Caki2 (cell line): ENCODE data around the gene FOXN3. TPM values are rescaled to one million over a fixed set of nuclear protein-coding genes. Genes with fewer than 3 reads are reported as not detected.

Source experiments
- DNase-seq: peaks from one replicate; pipeline ENCODE4 v3.0.0-alpha.2; 2015; ENCODE audit warnings: low read depth
- in situ Hi-C: cut with HindIII; loops from 2 replicates; pipeline ENCODE4 v1.10.0; 2016; ENCODE audit warnings: low sequenced_read_pairs, low pct_unique_long_range_greater_than_20kb, mixed read lengths
- total RNA-seq: library from RNA; depleted of rRNA; stranded (reverse); fragments of >200 nt; shearing (Covaris generic); gene quantifications from 2 replicates; pipeline ENCODE4 v1.2.3, GENCODE V29; 2014; ENCODE audit warnings: low replicate concordance

The FOXN3 gene
- total RNA-seq, 1 experiment from 2014 or later = 3.2 TPM

DNA sequence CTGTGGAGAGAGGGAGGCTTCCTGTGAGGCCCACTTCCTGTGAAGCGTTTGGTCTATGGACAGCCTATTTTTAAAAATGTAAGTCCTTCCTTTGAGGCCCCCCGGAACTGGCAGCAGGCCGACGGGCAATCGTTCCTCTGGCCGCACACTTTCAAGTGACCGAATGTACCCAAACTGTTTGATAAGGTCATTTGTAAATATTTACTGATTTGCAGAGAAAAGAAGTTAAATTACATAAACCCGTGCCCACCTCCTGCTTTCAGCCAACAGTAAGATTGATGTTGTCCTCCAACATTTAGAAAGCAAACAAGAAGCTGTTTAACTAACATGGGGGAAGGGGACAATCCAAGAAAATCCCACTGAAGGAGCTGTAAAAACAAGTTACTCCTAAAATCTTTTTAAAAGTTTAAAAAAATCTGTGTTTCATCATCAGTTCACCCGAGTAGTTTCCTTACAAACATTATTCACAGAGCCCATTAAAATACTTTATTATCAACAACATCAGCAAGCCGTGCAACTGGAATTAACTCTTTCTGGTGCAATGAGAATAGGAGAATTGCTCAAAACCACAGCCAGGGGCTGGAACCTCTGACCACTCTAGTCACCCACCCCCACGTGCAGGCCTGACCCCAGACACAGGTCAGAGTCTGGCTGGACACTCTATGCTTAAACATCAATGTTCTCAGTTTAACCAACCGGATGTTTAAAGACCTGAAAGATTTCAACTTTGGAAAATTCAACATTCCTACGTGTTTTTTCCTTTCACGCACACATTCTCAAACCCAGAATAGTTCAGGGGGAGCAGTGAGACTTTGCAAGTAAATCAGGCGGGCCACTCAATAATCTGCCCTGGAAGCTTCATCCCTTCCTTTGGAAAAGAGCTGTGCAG lies 65.3 kb downstream of the FOXN3 start:
- no peak for DNase-seq
- in situ Hi-C loops = no loop called here

DNA sequence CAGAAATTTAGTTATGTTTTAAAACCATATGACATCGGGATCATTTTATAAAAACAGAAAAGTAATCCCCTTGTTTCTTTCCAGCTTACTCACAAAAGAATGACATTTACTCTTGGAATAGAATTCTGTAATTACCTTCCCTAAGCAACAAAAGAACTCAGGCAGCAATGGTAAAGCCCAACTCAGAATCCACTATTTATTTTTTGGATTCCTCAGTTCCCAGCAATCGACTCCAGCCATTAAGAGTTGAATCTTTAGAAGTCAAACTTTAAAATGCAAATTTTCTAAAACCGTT lies 65.9 kb downstream of the FOXN3 start:
- DNase-seq = no peak
- in situ Hi-C loops = no loop called here

DNA sequence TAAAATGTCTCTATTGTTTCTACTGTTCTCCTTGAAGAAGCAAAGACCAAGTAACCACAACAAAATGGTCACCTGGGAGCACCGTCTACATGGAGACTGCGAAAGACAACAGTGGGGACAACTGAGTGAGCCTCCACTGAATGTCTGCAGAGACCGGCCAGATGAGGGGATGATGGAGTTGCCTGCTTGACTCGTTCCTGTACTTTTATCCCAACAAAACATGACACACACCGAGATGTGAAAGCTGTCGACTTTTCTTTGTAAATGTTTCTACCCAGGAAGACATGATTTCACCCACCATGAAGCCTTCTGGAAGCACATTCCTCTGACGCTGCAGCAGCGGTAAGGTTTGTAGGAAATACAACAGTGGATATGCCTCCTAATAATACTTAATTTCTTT lies 66.9 kb downstream of the FOXN3 start:
- DNase-seq = no peak
- in situ Hi-C loops = no loop called here

DNA sequence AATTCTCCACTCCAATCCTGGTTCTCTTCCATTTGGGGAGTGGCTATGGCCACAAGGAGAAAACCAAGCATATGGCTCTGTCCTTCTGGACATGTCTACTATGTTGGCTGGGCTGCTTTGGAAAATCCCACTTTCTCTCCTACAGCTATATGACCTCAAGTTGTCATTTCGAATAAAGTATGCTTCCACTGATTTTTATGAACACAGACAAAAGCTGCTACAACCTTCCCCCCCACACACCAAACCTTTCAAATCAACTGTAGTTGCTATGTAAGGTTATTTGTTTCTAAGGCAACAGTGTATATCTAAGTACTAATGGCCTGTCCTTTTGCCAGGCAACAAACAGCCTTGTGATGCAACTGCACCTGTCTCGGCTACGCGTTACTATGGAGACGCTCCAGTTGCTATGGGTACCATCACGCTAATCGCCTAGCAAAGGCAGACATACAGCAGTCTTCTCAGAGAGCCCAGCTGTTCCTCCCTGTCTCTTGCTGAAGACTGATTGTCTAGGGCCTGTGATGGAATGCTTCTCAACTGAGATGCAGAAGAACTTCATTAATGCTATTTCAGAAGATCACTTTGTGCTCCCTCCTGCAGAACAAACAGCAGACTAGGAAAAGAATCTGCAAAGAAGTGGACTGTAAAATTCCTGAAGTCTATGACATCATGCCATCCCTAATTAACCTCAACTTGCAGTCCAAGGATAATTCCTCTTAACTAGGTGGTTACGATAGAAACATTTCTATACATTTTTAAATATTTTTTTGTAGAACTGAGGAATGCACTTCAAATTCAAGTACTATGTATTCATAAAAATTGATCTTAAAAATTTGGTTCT lies 67.6 kb downstream of the FOXN3 start:
- peak; percentile 1 for DNase-seq
- in situ Hi-C loops = no loop called here

DNA sequence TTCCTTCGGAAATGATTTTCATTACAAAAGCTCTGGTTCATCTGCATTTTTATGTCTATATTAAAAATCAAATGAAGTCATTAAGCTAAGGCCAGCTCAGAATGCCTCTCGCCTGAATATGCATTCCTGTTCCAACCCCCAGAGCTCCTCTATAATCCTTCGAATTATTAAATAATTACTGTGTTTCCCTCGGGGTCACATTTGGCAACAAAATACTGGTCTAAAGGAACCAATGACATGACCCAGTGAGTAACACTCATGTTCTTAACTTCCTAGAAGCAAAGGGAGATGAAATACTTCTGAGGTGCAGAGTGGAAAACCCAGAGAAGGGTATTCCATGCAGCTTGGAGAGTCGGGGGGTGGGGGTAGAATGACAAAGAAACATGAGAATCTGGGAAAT lies 68.3 kb downstream of the FOXN3 start:
- in situ Hi-C loops = no loop called here
- no peak for DNase-seq

DNA sequence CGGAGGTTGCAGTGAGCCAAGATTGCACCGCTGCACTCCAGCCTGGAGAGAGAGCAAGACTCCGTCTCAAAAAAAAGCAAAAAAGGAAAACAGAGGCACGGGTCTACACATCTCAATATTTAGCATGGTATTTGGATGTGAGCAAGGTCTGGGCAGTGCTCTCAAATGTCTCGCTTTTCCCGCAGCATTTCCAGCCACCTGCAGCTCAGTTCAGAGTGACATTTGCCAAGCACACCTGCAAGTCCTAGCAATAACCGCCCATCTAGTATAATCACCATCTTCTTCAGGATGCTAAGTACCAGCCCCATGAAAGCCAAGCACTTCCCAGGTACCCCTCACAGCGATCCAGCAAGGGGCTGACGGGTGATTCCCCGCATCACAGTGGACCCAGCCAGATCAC lies 69.1 kb downstream of the FOXN3 start:
- in situ Hi-C loops = no loop called here
- DNase-seq = no peak

DNA sequence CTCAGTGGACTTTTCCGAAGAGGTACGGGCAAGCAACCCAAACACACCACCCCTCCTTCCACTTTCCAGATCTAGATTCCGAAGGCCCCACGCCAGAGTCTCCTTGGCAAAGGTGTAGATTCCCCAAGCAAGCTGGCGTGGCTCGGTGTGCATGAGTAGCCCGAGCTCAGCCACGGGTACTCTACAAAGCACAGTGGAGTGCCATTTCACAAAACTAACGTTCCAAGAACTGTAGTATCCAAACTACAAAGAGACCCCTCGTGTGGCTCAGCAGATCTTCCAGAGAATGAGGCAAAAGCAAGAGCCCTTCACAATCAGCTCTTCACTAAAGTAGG lies 72.1 kb downstream of the FOXN3 start:
- no peak for DNase-seq
- in situ Hi-C loops = no loop called here

DNA sequence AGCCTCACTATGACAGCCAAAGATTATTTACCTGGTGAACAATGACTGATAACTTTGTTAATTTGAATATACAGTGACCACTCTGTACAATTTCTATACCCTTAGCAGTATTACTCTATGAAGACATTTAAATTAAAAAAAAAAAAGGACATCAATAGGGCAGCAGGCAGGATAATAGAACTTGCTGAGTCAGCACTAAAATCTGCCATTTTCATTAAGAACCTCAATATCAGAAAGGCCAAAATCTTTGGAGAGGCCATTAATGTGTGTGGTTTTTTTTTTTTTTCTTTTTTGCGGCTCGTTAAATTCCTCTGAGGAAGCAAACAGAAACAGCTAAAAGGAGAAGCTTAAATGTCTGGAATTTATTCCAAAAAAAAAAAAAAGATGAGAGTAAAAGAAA lies 73.7 kb downstream of the FOXN3 start:
- DNase-seq = no peak
- in situ Hi-C loops = no loop called here

DNA sequence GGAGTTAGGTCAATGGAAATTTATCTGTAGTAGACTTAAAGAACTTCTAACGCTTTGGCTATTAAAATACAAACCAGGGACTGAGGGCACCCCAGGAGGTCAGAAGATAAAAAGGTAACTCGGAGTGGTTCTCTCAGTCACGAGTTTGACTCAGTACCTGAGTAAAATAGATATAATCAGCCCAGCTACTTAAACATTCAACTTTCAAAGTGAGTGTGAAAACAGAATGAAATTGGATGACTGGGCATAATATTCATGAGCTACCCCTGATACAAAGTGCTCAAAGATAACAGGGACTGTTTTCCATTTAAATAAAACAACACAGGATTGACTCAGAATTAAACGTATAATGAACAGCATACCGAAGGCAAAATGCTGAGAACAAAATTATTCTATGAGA lies 75.0 kb downstream of the FOXN3 start:
- in situ Hi-C loops = no loop called here
- DNase-seq = no peak

DNA sequence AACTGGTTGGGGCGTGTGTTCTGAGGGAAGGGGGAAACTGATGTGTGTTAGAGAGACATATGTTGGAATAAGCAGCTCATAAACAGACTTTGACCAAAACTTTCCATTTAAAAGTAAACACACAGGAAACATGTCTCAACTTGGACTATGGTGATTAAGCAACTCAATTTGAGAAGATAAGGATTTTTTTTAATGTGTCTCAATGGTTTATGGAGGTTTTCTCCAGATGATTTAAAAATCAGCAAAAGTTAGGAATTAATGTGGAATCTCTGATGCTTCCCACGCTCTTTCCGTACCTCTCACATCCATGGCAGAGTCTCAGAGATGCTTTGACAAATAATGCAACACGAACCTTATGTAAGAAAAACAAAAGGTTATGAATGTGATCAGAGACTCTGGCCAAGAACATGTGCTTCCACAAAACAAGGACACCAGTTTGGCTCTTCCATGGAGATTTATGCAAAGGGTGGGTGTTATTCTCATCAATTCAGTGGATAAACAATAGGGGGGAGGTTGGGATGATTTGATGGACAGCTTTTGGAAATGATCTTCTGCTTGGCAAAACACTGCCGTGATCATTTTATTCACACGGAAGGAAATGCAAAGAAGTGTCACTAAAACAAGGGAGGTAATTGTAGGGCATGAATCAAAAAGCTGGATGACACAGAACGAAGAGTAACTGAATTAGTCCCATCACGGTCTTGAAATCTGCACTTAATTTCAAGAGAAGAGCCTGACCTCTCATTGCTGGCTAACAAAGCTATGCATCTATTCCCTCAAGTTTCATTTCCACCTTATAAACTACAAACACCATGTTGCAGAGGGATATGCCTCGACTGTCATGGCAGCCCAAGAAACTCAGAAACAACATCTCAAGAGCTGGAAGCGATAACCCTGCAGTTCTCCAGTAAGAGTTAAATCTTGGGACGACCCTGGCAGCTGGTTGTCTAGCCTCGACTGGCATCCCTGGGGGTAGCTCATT lies 76.5 kb downstream of the FOXN3 start:
- no peak for DNase-seq
- in situ Hi-C loops = no loop called here

DNA sequence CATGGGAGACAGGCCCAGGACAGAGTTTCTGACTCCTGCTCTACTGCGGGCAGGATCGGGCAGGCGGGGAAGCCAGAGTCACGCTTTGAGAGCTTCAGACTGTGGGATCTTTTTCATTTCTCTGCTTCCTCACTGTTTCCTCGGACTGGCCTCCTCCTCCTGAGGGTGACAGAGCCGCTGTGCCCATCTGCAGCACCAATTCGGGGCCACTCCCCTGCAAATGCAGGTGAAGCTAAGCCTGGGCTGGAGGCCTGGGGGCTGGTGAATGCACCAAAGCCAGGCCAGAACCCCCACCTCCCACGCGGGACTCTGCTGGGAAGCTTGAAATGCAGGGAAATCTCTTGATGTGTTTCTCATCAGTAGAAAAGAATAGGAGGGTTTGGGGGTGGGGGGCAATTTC lies 77.5 kb downstream of the FOXN3 start:
- DNase-seq = no peak
- in situ Hi-C loops = no loop called here

DNA sequence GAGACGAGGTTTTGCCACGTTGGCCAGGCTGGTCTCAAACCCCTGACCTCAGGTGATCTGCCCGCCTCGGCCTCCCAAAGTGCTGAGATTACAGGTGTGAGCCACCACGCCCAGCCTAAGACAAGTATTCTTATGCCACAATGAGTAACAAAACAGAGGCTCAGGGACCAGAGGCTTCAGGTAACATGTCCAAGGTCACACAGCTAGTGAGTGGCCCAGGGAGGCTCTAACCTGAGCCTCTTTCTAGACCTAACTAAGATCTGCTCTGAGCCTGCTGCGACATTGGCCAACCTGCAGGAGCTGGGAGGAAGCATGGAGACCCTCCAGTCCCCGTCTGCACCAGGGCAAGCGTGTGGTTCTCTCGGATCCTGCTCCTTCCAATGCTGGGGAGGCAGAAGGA lies 77.9 kb downstream of the FOXN3 start:
- in situ Hi-C loops = no loop called here
- DNase-seq = no peak

DNA sequence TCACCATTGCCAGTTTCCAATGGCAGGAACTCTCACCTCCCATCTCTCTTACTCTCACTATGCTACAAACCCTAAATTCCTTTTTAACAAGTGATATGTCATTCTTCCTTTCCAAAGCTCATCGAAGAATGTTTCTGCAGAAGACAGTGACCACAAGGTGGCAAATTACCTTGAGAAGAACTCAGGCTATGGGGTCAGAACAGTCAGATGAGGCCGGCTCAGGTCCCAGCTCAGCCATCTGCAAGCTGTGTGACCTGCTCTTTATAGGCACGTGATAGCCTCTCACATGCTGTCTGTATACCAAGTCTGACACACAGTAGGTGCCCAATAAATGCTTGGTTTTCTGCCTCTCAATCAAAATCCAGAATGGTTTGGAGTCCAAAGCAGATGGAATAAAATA lies 80.7 kb downstream of the FOXN3 start:
- in situ Hi-C loops = no loop called here
- no peak for DNase-seq

DNA sequence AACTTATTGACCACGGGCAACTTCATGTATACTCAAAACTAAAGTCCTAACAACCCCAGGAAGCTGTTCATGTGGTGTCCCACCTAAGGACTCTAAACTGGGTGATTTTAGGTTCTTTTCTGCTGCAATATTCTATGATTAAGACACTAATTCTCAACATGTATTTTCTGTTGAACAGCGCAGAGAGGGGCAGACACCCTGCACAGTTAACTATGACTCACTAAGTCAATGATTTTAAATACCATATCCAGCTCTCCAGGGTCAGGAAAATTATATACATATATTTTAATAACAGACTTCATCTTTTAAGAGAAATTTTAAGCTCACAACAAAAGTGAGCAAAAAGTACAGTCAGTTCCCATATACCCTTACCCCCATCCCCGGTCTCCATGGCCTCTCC lies 85.0 kb downstream of the FOXN3 start:
- no peak for DNase-seq
- in situ Hi-C loops = no loop called here

DNA sequence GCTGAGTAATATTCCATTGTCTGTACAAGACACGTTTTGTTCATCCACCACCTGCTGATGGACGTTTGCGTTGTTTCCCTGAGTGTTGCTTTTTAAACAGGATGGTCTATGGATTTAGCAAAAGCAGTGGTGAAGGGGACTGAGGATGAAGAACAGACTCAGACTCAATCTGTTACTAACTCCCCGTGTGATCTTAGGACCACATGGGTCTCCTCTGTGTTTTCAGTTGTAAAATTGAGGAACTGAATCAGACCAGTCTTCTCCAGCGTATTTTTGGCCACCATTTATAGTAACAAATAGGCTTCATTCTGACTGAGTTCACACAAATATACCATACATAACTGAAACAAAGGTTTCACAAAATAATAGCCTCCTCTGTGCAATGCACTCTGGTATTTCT lies 85.6 kb downstream of the FOXN3 start:
- DNase-seq = no peak
- in situ Hi-C loops = no loop called here

DNA sequence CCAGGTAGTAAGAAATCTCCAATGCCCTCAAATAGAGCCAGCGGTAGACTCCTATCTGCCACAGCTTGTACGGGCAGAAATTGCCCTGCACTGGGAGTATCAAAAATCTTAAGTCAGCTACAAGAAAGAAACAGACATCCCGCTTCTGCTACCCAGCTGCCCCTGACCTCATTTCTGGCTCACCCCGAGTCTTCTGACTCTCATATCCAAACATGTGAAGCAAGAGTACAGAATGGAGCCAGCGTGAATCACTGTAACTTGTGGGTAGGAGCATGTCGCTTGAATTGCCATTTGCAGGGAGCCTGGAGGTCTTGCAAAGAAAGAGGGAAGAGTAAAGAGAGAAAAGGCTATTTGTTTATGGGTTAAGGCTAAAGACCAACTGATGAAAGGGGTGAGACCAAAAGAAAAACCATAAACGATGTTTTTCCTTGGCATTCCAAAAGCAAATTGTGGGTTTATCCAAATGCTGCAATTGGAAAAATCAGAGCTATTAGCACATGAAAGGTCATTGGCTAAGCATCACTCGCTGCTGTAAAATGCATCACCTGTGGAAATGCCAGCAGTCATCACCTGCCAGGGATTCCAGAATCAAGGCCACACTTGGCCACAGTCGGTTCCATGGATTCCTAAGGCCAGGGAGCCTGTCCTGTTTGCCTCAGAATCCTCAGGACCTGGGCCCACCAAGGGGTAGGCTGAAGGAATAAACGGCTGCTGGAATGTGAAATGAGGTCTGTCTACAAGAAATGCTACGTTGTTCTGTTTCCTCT lies 86.6 kb downstream of the FOXN3 start:
- no peak for DNase-seq
- in situ Hi-C loops = no loop called here

DNA sequence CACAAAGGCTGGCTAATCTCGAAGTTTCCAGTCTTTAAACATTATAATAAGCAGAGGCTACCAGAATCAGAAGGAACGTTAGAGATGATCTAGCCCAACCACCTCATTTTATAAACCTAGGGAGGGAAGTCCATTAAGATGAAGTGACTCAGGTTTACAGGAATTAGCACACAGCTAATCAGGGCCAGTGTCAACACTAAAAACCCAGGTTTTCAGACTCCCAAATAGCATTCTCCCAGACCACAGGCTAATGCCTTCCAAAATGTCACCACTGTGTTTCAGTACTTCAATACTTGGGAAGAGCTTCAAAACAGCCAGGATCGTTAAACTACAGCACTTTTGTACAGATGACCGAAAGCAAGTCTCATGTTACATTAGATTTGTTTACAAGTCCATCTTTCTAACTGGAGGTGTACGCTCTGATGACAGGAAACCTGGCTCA lies 89.2 kb downstream of the FOXN3 start:
- no peak for DNase-seq

DNA sequence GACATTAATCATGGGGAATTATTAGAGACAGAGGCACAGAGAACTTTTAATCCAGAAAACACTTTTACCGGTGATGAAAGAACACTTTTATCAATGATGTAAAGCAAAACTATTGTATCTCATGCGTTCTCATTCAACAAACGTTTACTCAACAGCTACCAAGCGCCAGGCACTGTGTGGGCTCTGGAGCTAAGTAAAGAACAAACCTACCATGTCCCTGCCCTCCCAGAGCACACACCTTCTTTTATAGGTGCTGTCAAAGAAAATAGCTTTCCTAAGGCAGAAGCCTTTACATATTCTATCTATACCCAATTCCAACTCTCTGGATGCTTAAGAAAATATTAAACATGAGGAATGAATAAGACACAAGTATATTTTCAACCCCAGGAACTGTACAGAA lies 91.1 kb downstream of the FOXN3 start:
- DNase-seq = no peak
- in situ Hi-C loops = no loop called here

More for the DNA sequence above, 89.2 kb downstream of the FOXN3 start:
- in situ Hi-C loops = no loop called here
